Osteoblast (primary cell): ENCODE measurements around the gene SHB. TPM values are rescaled to one million over a fixed set of nuclear protein-coding genes. Genes with fewer than 3 reads are reported as not detected.
A peak's percentile ranks its signal among the peaks of the same experiment; 100 is the strongest.

Source experiments
- DNase-seq: peaks from one replicate; pipeline ENCODE4 v3.0.0; 2011; ENCODE audit warnings: low spot score, mixed read lengths; ENCODE audit not compliant: insufficient read length; ENCODE audit errors: missing footprints
- H2AFZ ChIP-seq: 2 replicates; pipeline ENCODE4 v1.6.0; 2011; ENCODE audit warnings: mild to moderate bottlenecking, low read length
- H3K27ac ChIP-seq: 2 replicates; pipeline ENCODE4 v1.5.1; 2011; ENCODE audit warnings: mild to moderate bottlenecking, low read depth, low read length, moderate library complexity
- H3K27me3 ChIP-seq: 2 replicates; pipeline ENCODE4 v1.6.0; 2012; ENCODE audit warnings: mild to moderate bottlenecking, control low read depth, inconsistent platforms, low read length, moderate library complexity; ENCODE audit not compliant: insufficient read depth
- H3K36me3 ChIP-seq: 2 replicates; pipeline ENCODE4 v1.5.1; 2011; ENCODE audit warnings: mild to moderate bottlenecking, low read length, control low read depth, moderate library complexity; ENCODE audit not compliant: insufficient read depth
- H3K4me1 ChIP-seq: 2 replicates; pipeline ENCODE4 v1.5.1; 2011; ENCODE audit warnings: mild to moderate bottlenecking, low read length, control low read depth, moderate library complexity; ENCODE audit not compliant: insufficient read depth
- H3K4me2 ChIP-seq: 2 replicates; pipeline ENCODE4 v1.6.0; 2011; ENCODE audit warnings: mild to moderate bottlenecking, low read length; ENCODE audit not compliant: insufficient read depth
- H3K4me3 ChIP-seq: fragments of 200-600 bp; sonication (generic); 3 replicates; pipeline ENCODE4 v1.5.1; 2012; ENCODE audit warnings: mild to moderate bottlenecking, low read length, inconsistent platforms; ENCODE audit not compliant: insufficient read depth
- H3K79me2 ChIP-seq: 2 replicates; pipeline ENCODE4 v1.6.0; 2012; ENCODE audit warnings: mild to moderate bottlenecking, low read length, control low read depth, inconsistent platforms; ENCODE audit not compliant: insufficient read depth
- H3K9me3 ChIP-seq: 2 replicates; pipeline ENCODE4 v1.5.1; 2011; ENCODE audit warnings: low read depth, low read length, control low read depth
- H4K20me1 ChIP-seq: 2 replicates; pipeline ENCODE4 v1.6.0; 2012; ENCODE audit warnings: mild to moderate bottlenecking, low read length, control low read depth; ENCODE audit not compliant: insufficient read depth
- total RNA-seq: library from RNA; depleted of rRNA; stranded (reverse); fragments of >200 nt; gene quantifications from 2 replicates; pipeline ENCODE4 v1.2.3, GENCODE V29; 2012
- TF ChIP-seq, protein P1 (sequence below): IDR thresholded peaks from 2 replicates; pipeline ENCODE4 v1.5.1; 2011; ENCODE audit warnings: mild to moderate bottlenecking, low read depth, low read length, moderate library complexity; ENCODE audit errors: extremely low read depth

The SHB gene
- total RNA-seq, 1 donor, result 9.4 TPM

DNA sequence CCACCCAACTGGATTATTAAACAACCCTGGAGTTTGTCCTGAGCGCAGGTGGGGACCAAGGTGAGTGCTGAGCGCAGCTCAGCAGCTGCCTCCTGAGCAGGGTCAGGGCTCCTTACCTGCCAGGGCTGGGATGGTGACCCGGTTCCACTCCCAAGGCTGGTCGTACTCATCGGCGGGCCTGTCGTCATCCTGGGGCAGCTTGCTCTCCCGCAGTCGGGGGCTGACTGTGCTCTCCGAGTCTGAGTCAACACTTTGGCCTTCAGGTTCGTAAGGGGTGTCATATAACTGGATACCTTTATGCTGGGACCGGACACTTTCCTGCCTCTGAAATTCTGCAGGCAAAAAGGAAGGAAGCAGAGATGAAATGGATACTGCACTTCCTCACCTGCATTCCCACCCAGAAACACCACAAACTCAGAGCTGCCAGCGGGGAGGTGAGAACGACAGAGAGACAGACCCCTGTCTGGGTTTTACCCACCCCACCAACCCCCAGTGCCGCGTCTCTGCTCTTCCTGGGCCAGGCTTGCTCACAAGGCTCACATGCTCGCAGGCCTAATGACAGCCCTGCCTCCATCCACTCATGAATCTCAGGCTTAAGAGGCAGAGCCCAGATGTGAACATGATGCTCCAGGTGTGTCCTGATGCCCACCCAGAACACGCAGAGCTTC lies 94.4 kb downstream of the SHB start:
- peaks cover 24% of the 10 kb centered on the region for H3K79me2 ChIP-seq
- no peaks in the 10 kb centered on the region for H4K20me1 ChIP-seq
- TF ChIP-seq, protein P1, sequence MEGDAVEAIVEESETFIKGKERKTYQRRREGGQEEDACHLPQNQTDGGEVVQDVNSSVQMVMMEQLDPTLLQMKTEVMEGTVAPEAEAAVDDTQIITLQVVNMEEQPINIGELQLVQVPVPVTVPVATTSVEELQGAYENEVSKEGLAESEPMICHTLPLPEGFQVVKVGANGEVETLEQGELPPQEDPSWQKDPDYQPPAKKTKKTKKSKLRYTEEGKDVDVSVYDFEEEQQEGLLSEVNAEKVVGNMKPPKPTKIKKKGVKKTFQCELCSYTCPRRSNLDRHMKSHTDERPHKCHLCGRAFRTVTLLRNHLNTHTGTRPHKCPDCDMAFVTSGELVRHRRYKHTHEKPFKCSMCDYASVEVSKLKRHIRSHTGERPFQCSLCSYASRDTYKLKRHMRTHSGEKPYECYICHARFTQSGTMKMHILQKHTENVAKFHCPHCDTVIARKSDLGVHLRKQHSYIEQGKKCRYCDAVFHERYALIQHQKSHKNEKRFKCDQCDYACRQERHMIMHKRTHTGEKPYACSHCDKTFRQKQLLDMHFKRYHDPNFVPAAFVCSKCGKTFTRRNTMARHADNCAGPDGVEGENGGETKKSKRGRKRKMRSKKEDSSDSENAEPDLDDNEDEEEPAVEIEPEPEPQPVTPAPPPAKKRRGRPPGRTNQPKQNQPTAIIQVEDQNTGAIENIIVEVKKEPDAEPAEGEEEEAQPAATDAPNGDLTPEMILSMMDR, result no peak
- no peak overlapping the region for H3K4me2 ChIP-seq
- H3K27ac ChIP-seq, result peak overlapping the region; percentile 92
- no peaks in the 10 kb centered on the region for H3K27me3 ChIP-seq
- H3K36me3 ChIP-seq, result peaks cover 4% of the 10 kb centered on the region
- peaks cover 34% of the 10 kb centered on the region for H3K4me1 ChIP-seq
- H3K4me3 ChIP-seq, result no peak overlapping the region
- DNase-seq, result peak; percentile 80
- no peaks in the 10 kb centered on the region for H3K9me3 ChIP-seq
- no peak overlapping the region for H2AFZ ChIP-seq

DNA sequence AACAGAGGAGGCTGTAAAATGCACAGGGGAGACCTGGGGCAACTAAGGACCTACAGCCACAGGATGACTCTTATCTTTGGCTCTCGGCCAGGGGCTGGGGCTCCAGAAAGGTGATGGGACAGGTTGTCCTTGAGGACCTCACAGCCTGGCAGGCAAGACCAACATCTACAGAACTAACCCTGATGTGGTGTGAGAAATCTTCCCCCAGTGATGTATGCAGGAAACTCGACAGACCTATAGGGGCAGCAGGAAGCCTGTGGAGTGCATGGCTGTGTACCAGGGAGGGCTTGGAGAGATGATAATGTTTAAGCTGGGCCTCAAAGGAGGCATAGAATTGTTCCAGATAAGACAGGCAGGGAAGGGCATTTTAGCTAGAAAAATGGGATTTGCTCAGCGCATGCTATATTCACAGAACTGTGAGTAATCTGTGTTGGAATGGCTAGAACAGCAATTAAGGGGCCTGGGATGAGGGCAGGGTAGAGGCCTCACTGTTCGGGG lies 96.6 kb downstream of the SHB start:
- H3K4me2 ChIP-seq, result no peak overlapping the region
- no peaks in the 10 kb centered on the region for H4K20me1 ChIP-seq
- no peak overlapping the region for H2AFZ ChIP-seq
- no peaks in the 10 kb centered on the region for H3K27me3 ChIP-seq
- DNase-seq, result peak; percentile 80
- no peaks in the 10 kb centered on the region for H3K9me3 ChIP-seq
- no peak overlapping the region for H3K4me3 ChIP-seq
- TF ChIP-seq, protein P1, result peak; percentile 28
- peaks cover 50% of the 10 kb centered on the region for H3K4me1 ChIP-seq
- H3K36me3 ChIP-seq, result peaks cover 4% of the 10 kb centered on the region
- H3K27ac ChIP-seq, result peak overlapping the region; percentile 15
- peaks cover 14% of the 10 kb centered on the region for H3K79me2 ChIP-seq

DNA sequence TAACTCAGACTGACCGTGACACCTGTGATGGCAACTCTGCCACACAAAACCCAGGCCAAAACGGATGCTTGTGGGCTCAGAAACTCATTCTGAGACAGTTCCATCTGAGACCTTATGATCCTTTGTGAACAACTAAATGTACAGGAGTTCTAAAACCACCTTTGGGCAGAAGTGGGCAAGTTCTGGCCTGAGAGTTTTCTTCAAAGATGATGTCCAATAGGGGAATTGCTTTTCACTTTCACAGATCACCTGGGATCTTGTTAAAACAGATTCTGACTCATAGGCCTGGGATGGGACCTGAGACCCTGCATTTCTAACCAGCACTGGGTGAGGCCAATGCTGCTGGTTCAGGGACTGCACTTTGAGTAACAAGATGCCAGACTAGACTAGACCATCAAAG lies 97.3 kb downstream of the SHB start:
- H3K9me3 ChIP-seq, result no peaks in the 10 kb centered on the region

DNA sequence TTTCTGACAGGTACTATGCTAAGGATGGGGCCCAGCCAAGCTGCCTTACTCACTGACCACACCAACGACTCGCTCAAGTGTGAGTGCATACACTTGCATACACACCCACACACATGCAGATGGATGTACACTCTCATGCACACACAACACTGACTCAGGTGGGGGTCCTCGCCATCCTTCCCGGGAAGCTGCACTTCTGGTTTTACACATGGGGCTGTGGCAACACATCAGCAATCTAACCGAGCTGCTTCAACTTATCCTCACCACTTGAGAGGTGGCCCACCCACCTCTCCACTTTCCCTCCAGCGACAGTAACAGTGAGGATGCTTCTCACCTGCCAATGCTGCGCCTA lies 97.9 kb downstream of the SHB start:
- peaks cover 20% of the 10 kb centered on the region for H3K79me2 ChIP-seq

More for the DNA sequence above, 97.3 kb downstream of the SHB start:
- H3K4me1 ChIP-seq, result peaks cover 49% of the 10 kb centered on the region
- TF ChIP-seq, protein P1, result no peak
- no peak overlapping the region for H3K4me3 ChIP-seq
- no peak overlapping the region for H2AFZ ChIP-seq
- no peaks in the 10 kb centered on the region for H4K20me1 ChIP-seq
- peaks cover 4% of the 10 kb centered on the region for H3K36me3 ChIP-seq
- H3K4me2 ChIP-seq, result no peak overlapping the region
- H3K79me2 ChIP-seq, result peaks cover 20% of the 10 kb centered on the region
- DNase-seq, result no peak
- no peaks in the 10 kb centered on the region for H3K27me3 ChIP-seq
- no peak overlapping the region for H3K27ac ChIP-seq

More for the DNA sequence above, 97.9 kb downstream of the SHB start:
- Histone ChIP-seq H3K27me3 (no peaks in the 10 kb centered on the region), H3K27ac (no peak overlapping the region), H3K9me3 (no peaks in the 10 kb centered on the region), H3K4me3 (no peak overlapping the region), H3K4me2 (no peak overlapping the region), H2AFZ (no peak overlapping the region), H4K20me1 (no peaks in the 10 kb centered on the region), H3K4me1 (peaks cover 47% of the 10 kb centered on the region), H3K36me3 (peaks cover 4% of the 10 kb centered on the region)
- TF ChIP-seq, protein P1, result no peak
- no peak for DNase-seq
